Stimulated activated CD4-positive, alpha-beta T cell treated with anti-CD3 and anti-CD28 coated beads, Interleukin-12 subunit alpha, Interleukin-12 subunit beta, amount 100 ng/mL, for 4 hours (primary cell): ENCODE data around the gene MEGF9.
A peak's percentile ranks its signal among the peaks of the same experiment; 100 is the strongest.

Experiments used
- DNase-seq: peaks from one replicate; pipeline ENCODE4 v3.0.0-alpha.2; 2020

MEGF9 gene

DNA sequence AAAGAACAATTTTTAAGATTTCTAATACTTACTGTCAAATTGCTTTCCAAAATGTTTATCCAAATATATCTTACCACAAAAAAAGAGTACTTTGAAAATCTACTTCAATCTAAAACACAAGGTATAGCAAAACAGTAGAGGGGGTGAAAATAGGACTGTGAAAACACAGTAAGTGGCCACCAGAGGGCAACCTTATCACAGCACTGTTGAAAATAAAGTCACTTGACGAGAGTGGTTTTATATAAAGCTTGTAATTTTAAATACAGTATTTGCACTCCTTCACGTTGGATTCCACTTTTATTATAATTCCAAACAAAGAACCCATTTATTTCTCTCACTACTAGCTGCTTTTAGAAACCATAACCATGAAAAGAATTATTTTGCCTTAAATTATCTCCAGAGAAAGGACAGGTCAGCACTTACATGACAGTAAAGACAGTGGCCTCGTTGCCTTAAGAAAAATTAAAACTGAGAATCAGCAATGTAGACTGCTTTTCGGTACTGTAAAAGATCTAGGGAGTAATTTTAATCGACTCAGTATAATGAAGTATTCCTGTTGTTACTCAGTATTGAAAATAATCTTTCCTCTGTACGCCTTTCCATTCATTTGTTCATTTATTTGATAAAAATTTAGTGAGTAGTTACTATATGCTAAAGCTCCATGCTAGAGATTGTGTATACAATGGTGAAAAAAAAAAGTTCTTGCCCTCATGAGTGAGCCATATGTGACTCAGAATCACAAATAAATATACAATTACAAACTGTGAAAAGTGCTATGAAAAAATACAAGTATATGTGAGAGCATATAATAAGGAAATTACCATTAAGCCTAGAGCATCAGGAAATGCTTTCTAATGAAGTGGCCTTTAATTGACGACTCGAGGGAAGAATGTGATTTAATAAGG lies 94.3 kb downstream of the MEGF9 start:
- peak; percentile 27 for DNase-seq

DNA sequence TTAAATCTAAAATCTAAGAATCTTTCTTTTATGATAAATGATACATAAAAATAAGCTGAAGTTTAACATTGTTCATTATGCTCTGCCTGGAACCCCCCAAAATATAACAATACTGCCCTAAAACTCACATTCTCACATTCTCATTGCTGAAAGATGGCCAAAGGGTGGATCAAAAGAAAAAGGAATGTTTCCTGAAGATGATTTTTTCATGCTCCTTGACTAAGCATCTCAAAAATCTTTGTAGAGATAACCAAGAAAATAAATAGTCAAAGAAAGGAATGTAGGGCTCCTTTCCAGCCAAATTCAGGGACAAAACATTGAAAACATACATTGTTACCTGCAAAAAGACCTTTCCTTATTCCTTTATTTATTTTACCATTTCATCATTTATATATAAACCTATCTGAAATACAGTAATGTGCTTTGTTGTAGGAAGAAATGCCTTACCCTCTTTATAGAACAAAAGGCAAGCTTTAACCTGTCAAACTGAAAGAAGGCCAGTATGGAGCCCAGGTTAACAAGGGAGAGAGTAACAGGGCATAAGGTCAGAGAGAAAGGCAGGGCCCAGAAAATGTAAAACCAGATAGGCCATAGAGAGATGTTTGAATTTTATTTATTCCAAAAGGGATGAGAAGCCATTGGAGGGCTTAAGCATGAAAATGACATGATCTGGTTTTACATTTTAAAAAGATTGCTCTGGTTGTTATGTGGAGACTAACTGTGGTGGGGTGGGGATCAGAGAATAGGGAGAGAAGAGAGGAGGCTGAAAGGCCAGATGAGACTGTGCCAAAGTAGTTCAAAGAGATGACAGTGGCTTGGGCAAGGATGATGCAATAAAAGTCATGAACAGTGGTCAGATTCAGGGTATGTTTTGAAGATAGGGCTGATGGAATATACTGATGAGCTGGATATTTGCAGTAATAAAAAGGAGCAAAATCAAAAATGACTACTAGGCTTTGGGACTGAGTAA lies 97.0 kb downstream of the MEGF9 start:
- no peak for DNase-seq

DNA sequence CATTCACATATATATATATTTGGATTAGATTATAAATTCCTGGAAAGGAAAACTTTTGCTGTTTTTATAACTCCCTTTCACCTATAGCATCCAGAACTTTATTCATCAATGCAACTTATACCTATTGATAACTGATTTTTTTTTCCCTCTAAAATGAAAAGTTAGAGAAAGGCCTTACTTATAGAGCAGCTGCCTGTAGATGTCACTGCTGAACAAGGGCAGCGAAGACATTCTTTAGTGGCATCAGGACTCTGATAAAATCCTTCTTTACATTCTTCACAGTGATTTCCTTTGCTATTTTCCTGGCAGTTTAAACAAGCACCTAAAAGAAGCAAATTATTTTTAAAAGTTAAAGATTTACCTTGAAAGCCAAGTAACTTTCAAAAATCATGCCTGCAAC lies 102.1 kb downstream of the MEGF9 start:
- no peak for DNase-seq

GRCh38 chr9:120611690-120612068 lies 102.6 kb downstream of the MEGF9 start:
- DNase-seq, result no peak

DNA sequence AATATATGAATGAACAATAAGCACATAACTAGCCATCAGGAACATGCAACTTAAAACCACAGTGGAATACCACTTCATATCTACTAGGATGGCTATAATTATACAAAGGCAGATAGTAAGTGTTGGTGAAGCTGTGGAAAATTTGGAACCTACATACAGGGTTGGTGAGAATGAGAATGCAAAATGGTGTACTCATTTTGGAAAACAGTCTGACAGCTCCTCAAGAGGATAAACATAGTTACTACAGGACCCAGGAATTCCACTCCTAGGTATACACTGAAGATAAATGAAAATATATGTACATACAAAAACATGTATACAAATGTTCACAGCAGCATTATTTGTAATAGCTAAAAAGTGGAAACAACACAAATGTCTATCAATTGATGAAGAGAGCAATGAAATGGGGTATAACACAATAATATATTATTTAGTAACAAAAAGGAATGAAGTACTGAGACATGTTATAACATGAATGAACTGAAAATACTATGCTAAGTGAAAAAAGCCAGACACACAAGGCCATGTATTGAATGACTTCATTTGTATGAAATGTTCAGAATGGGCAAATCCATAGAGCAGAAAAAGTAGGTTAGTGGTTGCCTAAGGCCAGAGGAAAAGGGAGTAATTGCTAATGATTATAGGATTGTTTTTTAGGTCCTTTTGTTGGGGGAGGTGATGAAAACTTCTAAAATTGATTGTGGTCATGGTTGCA lies 103.1 kb downstream of the MEGF9 start:
- DNase-seq, result no peak

DNA sequence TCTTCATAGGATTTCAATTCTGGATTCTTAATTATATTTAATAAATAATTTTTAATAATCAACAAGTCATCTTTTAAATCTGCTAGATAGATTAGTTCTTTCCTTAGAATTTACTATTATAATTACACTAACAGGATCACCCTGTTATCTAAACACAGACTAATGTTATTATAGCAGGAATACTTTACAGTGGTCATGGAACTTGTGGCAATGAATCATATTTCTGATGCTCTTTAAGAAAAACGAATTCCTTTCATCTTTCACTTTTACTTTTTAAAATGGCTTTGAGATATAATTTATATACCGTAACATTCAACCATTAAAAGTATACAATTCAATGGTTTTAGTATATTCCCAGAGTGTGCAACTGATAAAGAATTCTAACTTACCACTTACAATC lies 104.6 kb downstream of the MEGF9 start:
- no peak for DNase-seq

GRCh38 chr9:120608421-120608820 lies 105.8 kb downstream of the MEGF9 start:
- DNase-seq, result no peak

DNA sequence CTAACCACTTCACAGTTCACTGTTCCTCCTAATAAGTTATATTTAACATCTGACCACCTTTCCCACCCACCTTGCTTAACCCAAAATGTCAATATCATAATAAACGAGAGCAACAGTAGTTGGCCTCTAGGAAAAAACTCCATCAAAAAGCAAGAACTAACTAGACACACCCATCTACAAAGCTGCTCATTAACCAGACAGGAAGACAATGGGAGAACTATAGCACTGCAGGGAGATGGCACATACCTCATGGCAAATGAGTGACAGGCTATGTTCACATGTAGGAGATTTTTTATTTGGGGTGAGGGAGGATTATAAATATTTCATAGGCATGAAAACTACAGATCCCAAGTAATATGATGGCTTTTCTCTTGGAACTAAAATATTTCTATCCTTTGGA lies 110.7 kb downstream of the MEGF9 start:
- no peak for DNase-seq

DNA sequence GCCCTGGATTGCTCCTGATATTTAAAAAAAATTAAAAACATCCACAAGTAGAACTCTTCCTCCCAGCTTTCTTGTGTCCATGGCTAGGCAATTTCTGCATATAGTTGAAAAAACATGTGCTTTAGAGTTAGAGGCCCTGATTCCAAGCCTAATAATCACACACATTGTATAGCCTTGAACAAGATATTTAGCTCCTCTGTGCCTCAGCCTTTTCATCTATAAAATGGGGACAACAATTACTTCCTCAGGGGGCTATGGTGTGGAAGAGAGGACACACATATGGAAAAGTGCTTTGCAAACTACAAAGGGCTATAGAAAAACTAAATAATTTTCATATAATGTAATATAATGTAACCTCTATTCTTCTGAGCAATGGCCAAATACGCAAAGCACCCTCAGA lies 111.3 kb downstream of the MEGF9 start:
- DNase-seq, result no peak

GRCh38 chr9:120593955-120594277 lies 120.4 kb downstream of the MEGF9 start:
- DNase-seq, result no peak

DNA sequence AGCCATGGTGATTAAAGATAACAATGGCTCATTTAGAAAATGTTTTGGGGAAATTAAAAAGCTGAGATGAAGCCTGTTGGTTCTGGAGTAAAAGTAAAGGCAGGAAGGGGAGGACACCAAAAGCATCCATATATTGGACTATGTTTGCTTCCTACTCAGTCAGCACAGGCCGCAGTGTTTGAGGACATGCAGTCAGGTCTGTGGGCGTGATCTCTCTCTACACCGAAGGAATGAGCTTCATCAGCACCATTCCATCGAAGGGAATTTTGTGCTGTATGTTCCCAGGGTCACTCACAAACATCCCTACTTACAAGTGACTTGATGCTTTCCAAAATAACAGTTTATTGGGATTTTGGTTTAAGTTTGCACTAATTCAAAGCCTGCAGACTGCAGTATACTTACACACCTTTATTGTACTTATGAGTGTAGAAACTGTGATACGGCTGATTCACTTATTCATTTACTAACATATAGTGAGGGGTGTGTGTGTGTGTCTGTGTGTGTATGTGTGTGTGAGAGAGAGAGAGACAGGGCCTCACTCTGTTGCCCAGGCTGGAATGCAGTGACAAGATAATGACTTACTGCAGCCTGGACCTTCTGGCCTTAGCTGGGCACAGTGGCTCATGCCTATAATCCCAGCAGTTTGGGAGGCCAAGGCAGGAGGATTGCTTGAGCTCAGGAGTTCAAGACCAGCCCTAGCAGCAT lies 120.9 kb downstream of the MEGF9 start:
- no peak for DNase-seq

DNA sequence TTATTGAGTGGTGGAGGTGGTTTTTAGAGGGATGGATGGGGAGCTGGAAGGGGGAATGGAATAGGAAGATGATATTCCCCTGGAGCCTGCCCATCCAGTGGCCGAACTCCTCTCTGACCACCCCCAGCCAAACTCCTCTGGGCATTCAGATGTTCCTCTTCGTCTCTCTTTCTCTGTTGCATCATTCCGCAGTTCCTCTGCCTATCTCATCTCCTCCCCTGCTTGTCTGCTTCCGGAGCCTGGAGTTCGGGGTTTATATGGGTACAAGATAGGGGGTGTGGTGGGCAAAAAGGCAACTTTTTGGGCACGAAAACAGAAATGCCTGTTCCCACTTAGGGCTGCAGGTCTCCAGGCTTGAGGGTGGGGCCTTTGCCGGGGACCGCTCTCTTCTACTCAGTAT lies 122.1 kb downstream of the MEGF9 start:
- no peak for DNase-seq

DNA sequence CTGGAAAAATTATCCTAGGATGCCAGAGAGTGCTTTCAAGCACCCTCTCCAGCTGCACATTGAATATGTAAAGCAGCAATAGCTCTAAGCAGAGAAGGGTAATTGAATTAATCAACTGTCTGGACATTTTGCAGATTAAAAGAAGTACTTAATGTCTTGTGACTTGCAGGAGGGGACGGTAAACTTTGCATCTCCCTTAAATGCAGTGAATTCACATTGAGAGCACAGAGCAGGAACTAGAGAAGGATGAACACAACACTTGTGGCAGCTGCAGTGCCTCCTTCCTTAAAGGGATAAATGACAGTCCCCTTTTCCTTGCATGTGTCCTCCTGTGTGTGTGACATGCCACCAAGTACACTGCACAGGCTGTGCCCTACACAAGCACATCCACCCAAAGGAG lies 126.9 kb downstream of the MEGF9 start:
- DNase-seq, result no peak

DNA sequence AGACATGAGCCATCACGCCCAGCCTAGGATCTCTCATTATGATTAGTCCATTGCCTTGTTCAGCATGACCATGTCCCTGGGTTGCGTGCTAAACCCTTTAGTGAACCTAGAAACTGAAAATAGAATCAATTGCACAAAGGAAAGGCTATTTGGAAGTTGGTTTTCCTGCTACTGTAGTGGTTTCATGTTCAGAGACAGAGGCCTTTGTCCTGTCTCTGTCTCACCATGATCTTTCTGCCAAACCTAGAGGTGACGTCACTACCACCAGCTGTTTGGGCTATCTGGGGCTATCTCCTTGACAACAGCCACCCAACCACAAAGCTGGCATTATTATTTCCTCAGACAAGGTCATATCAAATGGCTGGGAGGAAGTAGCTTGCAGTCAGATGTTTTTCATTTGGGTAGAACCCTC lies 130.3 kb downstream of the MEGF9 start:
- no peak for DNase-seq

DNA sequence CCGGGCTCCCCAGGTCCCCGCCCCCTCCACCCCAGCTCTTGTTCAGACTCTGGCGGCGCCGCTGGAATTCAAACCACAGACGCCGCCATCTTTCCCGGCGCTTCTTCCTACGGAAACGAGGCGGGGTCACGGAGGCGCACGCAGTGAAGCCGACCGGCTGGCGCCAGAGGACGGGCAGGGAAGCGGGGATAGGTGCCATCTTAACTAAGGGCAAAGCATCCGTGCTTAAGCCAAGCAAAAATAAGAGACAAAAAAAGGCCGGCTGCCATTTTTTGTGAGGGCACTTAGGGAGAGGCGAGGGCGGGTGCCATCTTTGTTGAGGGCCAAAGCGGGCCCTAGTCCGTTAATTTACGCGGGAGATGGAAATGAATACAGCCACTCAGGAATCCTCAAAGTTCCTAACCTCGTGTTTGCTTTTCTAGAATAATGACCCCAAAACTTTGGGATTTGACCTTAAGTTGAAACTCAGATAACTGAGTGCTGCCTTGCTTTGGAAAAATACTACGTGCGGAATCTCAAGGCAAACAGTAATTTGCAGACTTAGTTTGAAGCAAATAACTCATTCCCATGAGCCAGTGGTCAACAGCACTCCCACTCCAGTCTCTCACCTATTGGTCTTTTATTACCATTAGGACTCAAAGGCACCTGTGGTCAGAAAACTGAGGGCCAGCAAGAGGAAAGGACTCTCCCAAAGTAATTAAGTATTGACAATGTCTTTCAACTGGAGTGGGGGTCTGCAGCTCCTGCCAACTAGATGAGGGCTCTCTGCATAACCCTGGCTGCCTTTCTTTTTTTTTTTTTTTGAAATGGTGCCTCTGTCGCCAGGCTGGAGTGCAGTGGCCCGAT lies 134.0 kb downstream of the MEGF9 start, which contains the start of gene CDK5RAP2:
TSS of gene CDK5RAP2 (minus strand) at position 117 of the 846 bp plus-strand sequence. CDS start 189 bp downstream, outside the sequence.
- peak; percentile 87 for DNase-seq

GRCh38 chr9:120579139-120580050 lies 134.9 kb downstream of the MEGF9 start:
- DNase-seq, result no peak

DNA sequence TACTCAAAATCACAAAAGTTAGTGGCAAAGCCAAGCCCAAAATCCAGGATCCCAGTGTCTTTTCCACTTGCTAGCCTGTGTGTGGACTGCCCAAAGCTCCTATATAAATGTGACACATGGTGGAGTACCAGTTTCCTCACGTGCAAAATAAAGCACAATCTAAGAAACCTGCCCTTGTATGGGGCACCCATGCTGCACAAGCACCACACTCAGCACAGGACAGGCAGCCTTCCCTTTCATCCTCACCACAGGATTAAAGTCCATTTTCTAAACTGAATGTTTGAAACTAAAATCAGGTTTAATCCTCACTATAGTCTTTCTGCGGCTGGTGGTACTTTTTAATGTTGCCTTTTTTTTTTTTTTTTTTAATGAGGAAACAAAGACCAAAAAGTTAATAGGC lies 139.8 kb downstream of the MEGF9 start:
- DNase-seq, result no peak

DNA sequence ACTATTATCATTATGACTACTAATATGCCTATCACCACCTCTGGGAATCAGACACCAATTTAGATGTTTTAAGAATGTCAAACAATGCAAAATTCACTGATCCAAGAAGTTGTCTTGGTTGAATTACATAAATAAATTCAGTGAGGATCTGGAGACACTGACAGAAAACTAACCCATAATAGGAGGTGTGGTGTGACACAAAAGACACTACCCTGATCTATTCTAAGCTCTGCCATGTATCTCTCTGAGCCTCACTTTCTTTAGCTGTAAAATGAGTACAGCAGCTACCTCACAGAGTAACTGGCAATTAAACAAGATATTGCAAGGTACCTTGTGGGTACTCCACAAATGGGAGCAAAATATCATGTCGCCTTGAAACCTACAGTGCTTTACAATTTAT lies 141.8 kb downstream of the MEGF9 start:
- DNase-seq, result no peak

DNA sequence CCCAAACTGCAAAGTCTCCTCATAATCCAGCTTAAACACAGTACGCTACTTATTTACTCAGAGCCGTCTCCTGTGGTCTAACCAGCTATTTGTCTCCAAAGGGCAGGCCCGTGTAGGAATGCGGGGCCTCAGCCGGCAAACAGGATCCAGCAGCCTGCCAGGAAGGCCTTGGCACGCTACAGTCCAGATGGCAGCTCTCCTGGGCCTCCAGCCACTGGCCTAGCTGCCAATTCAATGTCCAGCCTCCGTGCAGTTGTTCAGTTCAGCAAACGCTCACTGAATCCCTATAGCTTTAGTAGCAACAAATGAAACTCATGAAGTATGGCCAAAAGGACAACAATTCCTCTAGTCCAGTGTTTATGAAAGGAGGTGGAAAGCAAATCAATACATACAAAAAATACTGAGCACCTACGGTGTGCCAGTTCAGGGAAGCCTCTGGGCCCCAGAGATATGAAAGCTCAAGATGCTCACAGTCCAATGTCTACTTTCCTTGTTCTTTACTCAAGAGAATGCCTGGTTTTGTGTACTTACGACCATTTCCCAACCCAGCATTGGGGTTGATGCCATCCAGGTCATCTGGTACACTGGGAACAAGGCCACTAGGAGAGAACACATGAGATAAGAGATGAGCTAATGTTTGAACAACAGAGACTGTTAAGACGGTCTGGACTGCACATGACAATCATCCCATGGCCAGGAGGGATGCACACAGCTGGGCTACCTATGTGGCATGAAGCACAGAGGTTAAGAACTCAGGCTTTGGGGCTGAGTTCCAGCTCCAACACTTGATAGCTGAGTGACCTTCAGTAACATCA lies 142.6 kb downstream of the MEGF9 start:
- DNase-seq, result no peak

DNA sequence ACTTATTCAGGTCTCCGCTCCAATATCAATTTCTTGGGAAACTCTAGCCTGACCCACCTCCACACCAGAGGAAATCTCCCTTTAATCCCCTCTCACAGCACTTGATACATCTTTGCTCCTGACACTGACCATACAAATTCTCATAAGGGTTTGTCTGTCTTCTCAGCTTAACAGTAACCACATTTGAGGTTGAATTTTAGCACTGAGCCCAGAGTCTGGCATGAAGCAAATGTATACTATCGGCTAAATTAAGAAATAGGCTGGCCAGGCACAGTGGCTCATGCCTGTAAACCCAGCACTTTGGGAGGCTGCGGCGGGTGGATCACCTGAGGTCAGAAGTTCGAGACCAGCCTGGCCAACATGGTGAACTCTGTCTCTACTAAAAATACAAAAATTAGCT lies 144.0 kb downstream of the MEGF9 start:
- DNase-seq, result no peak
